PC-3 (cell line): Measurements from ENCODE around the gene SLC6A3. TPM values are rescaled to one million over a fixed set of nuclear protein-coding genes. Genes with fewer than 3 reads are reported as not detected.

Source experiments
- ATAC-seq: fragments of 200-7000 bp; cut with Tn5 transposase; 2 replicates; pipeline ENCODE4 v1.9.1; 2020; ENCODE audit warnings: mild to moderate bottlenecking, moderate library complexity
- BruUV-seq: library from RNA; stranded (reverse); fragments of 400-500 nt; replicated peaks from 2 replicates; lab custom pipeline; 2021; lab: Mats Ljungman, UMichigan
- CTCF ChIA-PET: fragments of 300-600 bp; sonication (Branson Sonifier 250); formaldehyde crosslinking; loops from one replicate; lab custom pipeline; 2022; ENCODE audit warnings: antibody characterized with exemption; lab: Charles Lee
- POLR2A ChIA-PET: fragments of 300-600 bp; sonication (Branson Sonifier 250); formaldehyde crosslinking; loops from one replicate; lab custom pipeline; 2022; ENCODE audit warnings: antibody characterized with exemption; ENCODE audit not compliant: unreplicated experiment; lab: Charles Lee
- DNase-seq: peaks from one replicate; pipeline ENCODE4 v3.0.0-alpha.2; 2015
- H2AFZ ChIP-seq: fragments of 300-600 bp; sonication (generic); 2 replicates; pipeline ENCODE4 v1.6.0; 2016; ENCODE audit warnings: antibody characterized with exemption, low read length
- H3F3A ChIP-seq: fragments of 300-600 bp; sonication (generic); one replicate; pipeline ENCODE4 v1.6.0; 2017; ENCODE audit warnings: antibody characterized with exemption, low read length, control low read depth, mild to moderate bottlenecking; ENCODE audit not compliant: unreplicated experiment
- H3K27ac ChIP-seq: fragments of 300-600 bp; sonication (generic); 2 replicates; pipeline ENCODE4 v1.5.1; 2016; ENCODE audit warnings: mild to moderate bottlenecking, low read length
- H3K27me3 ChIP-seq: fragments of 300-600 bp; sonication (generic); 2 replicates; pipeline ENCODE4 v1.6.1; 2016; ENCODE audit warnings: low read length, mixed read lengths
- H3K36me3 ChIP-seq: fragments of 300-600 bp; sonication (generic); 2 replicates; pipeline ENCODE4 v1.6.1; 2016; ENCODE audit warnings: low read depth, mixed run types, low read length, mixed read lengths
- H3K4me1 ChIP-seq: fragments of 300-600 bp; sonication (generic); 2 replicates; pipeline ENCODE4 v1.5.1; 2016; ENCODE audit warnings: low read length; ENCODE audit not compliant: insufficient read depth
- H3K4me2 ChIP-seq: fragments of 300-600 bp; sonication (generic); 2 replicates; pipeline ENCODE4 v1.6.0; 2016; ENCODE audit warnings: low read length
- H3K4me3 ChIP-seq: fragments of 300-600 bp; sonication (generic); 2 replicates; pipeline ENCODE4 v1.5.1; 2016; ENCODE audit warnings: mild to moderate bottlenecking, low read length, mixed read lengths
- H3K79me2 ChIP-seq: fragments of 300-600 bp; sonication (generic); 2 replicates; pipeline ENCODE4 v1.6.1; 2017; ENCODE audit warnings: low read length, mixed read lengths
- H3K9ac ChIP-seq: fragments of 300-600 bp; sonication (generic); 2 replicates; pipeline ENCODE4 v1.6.0; 2016; ENCODE audit warnings: mild to moderate bottlenecking, low read length
- H3K9me2 ChIP-seq: fragments of 300-600 bp; sonication (generic); replicated peaks from 2 replicates; pipeline ENCODE4 v1.6.1; 2016; ENCODE audit warnings: mixed run types, low read length, mixed read lengths
- H3K9me3 ChIP-seq: fragments of 300-600 bp; sonication (generic); 2 replicates; pipeline ENCODE4 v1.6.1; 2016; ENCODE audit warnings: low read length, mixed read lengths
- H4K20me1 ChIP-seq: fragments of 300-600 bp; sonication (generic); 2 replicates; pipeline ENCODE4 v1.6.1; 2016; ENCODE audit warnings: low read length, mixed read lengths
- CTCF ChIP-seq: fragments of 300-600 bp; sonication (generic); conservative IDR thresholded peaks from 2 replicates; pipeline ENCODE4 v1.5.1; 2017; ENCODE audit warnings: antibody characterized with exemption, low read depth, mild to moderate bottlenecking, low read length
- EZH2 ChIP-seq: fragments of 300-600 bp; sonication (generic); IDR thresholded peaks from one replicate; pipeline ENCODE4 v1.6.1; 2017; ENCODE audit warnings: antibody characterized with exemption, mild to moderate bottlenecking, low read length; ENCODE audit not compliant: unreplicated experiment
- EZH2phosphoT487 ChIP-seq: fragments of 300-600 bp; sonication (generic); IDR thresholded peaks from 2 replicates; pipeline ENCODE4 v1.6.1; 2018; ENCODE audit warnings: mild to moderate bottlenecking, antibody characterized with exemption, low read length, borderline replicate concordance
- intact Hi-C: fragments of 100-400 bp; cut with micrococcal nuclease; formaldehyde crosslinking; loops from 2 replicates; pipeline ENCODE4 v1.9.0; 2023
- total RNA-seq: library from RNA; depleted of rRNA; stranded (reverse); fragments of >200 nt; gene quantifications from 2 replicates; pipeline ENCODE4 v1.2.3, GENCODE V29; 2014

Gene SLC6A3
- total RNA-seq, 1 experiment from 2014 or later, result not detected

GRCh38 chr5:1385395-1386273 is 59.6 kb downstream of the SLC6A3 start:
- no TSS peak for BruUV-seq
- POLR2A ChIA-PET, result no interaction called here
- Histone ChIP-seq H3K27ac (no peak overlapping the region), H3F3A (no peaks in the 10 kb centered on the region), H3K9ac (peak overlapping the region; percentile 52), H3K4me3 (peak overlapping the region; percentile 80), H3K36me3 (no peaks in the 10 kb centered on the region), H4K20me1 (no peaks in the 10 kb centered on the region), H3K9me3 (no peaks in the 10 kb centered on the region), H3K27me3 (no peaks in the 10 kb centered on the region), H2AFZ (peak overlapping the region; percentile 96), H3K4me1 (peaks cover 12% of the 10 kb centered on the region), H3K79me2 (no peaks in the 10 kb centered on the region), H3K4me2 (peak overlapping the region; percentile 100), H3K9me2 (no peaks in the 10 kb centered on the region)
- intact Hi-C loops, result no loop called here
- DNase-seq (peak; percentile 66), ATAC-seq (peak; percentile 97)
- no peak for TF ChIP-seq EZH2phosphoT487
- TF ChIP-seq CTCF, result no peak
- TF ChIP-seq EZH2, result no peak
- CTCF ChIA-PET, result no interaction called here

- Histone ChIP-seq H3K4me3 (no peak overlapping the region), H3F3A (no peaks in the 10 kb centered on the region), H4K20me1 (no peaks in the 10 kb centered on the region), H3K36me3 (no peaks in the 10 kb centered on the region), H3K9ac (no peak overlapping the region), H3K4me1 (peaks cover 12% of the 10 kb centered on the region), H3K27ac (no peak overlapping the region), H3K9me2 (no peaks in the 10 kb centered on the region), H3K79me2 (no peaks in the 10 kb centered on the region), H3K4me2 (no peak overlapping the region), H2AFZ (no peak overlapping the region), H3K9me3 (no peaks in the 10 kb centered on the region), H3K27me3 (no peaks in the 10 kb centered on the region)
- POLR2A ChIA-PET, result no interaction called here
- intact Hi-C loops, result no loop called here
- CTCF ChIA-PET, result no interaction called here
- no peak for ATAC-seq
- no TSS peak for BruUV-seq
- TF ChIP-seq EZH2phosphoT487, result no peak
- TF ChIP-seq EZH2, result no peak
- TF ChIP-seq CTCF, result no peak
- no peak for DNase-seq
Measured at GRCh38 chr5:1384521-1384920, 60.7 kb downstream of the SLC6A3 start.

DNA sequence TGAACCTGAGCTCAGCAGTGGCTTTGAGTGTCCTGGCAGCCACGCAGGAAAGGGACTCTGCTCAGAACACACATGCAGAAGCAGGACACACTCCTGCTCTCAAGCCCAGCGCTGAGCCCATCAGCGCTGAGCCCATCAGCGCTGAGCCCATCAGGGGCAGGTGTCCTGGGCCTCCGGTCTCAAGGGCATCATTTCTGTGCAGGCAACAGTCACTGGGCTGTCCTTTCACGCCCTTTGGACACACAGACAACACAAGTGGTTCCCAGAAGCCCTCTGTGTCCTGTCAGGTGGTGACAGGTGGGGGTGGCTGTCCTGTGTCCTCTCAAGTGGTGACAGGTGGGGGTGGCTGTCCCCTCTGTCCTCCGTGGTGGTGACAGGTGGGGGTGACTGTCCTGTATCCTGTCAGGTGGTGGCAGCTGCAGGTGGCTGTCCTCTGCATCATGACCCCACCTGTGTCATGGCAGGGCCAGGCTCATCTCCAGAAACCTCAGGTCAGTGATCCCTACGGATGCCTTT is 61.3 kb downstream of the SLC6A3 start:
- Histone ChIP-seq H3F3A (no peaks in the 10 kb centered on the region), H3K27ac (no peak overlapping the region), H3K9me3 (no peaks in the 10 kb centered on the region), H3K36me3 (no peaks in the 10 kb centered on the region), H4K20me1 (no peaks in the 10 kb centered on the region), H3K9me2 (no peaks in the 10 kb centered on the region), H3K27me3 (no peaks in the 10 kb centered on the region), H3K79me2 (no peaks in the 10 kb centered on the region), H2AFZ (no peak overlapping the region), H3K4me3 (no peak overlapping the region), H3K4me2 (no peak overlapping the region), H3K4me1 (peaks cover 12% of the 10 kb centered on the region), H3K9ac (no peak overlapping the region)
- intact Hi-C loops, result no loop called here
- no peak for TF ChIP-seq EZH2phosphoT487
- no peak for TF ChIP-seq EZH2
- no peak for TF ChIP-seq CTCF
- no peak for ATAC-seq
- no peak for DNase-seq
- ChIA-PET CTCF (no interaction called here), POLR2A (no interaction called here)
- BruUV-seq, result no TSS peak
